HEK293 (cell line): ENCODE data around the gene CPAMD8.
A peak's percentile ranks its signal among the peaks of the same experiment; 100 is the strongest.

Source experiments
- CTCF ChIA-PET: fragments of 350-600 bp; formaldehyde crosslinking; extraction: SDS; loops from one replicate; lab custom pipeline; 2021; ENCODE audit warnings: antibody characterized with exemption; lab: Yijun Ruan, JAX
- POLR2A ChIA-PET: fragments of 300-600 bp; formaldehyde crosslinking; extraction: SDS; loops from one replicate; lab custom pipeline; 2020; ENCODE audit warnings: antibody characterized with exemption, inconsistent platforms; lab: Yijun Ruan, JAX
- H3K27ac ChIP-seq: fragments of 200-500 bp; sonication (Bioruptor generic); 2 replicates; pipeline ENCODE4 v1.5.1; 2014; ENCODE audit warnings: low read depth, low read length, control low read depth, inconsistent platforms; ENCODE audit errors: extremely low read depth
- H3K36me3 ChIP-seq, 2 experiments: fragments of 200-500 bp in 1 of 2; sonication (Bioruptor generic) in 1 of 2; 1 replicate in 1 of 2; 2 replicates in 1 of 2; pipeline ENCODE4 v1.5.1; 2014 to 2017; ENCODE audit warnings: inconsistent platforms in 2 of 2, low read length in 2 of 2; ENCODE audit not compliant: control insufficient read depth in 2 of 2, insufficient read depth in 1 of 2
- H3K4me1 ChIP-seq: fragments of 200-500 bp; sonication (Bioruptor generic); 2 replicates; pipeline ENCODE4 v1.5.1; 2014; ENCODE audit warnings: mild to moderate bottlenecking, low read length, inconsistent platforms; ENCODE audit not compliant: control insufficient read depth, insufficient read depth
- H3K4me3 ChIP-seq: 2 replicates; pipeline ENCODE4 v1.5.1; 2011; ENCODE audit warnings: low read depth, mild to moderate bottlenecking, control low read depth, low read length, moderate library complexity
- H3K9me3 ChIP-seq: fragments of 200-500 bp; sonication (Bioruptor generic); 2 replicates; pipeline ENCODE4 v1.5.1; 2014; ENCODE audit warnings: low read depth, low read length, inconsistent platforms; ENCODE audit not compliant: control insufficient read depth, insufficient read depth
- EGR2 ChIP-seq: fragments of 450-650 bp; formaldehyde crosslinking; IDR thresholded peaks from 2 replicates; pipeline ENCODE4 v1.5.1; 2016; ENCODE audit warnings: low read depth, missing biosample characterization, missing genetic modification characterization
- SALL2 ChIP-seq: fragments of 450-650 bp; formaldehyde crosslinking; IDR thresholded peaks from 2 replicates; pipeline ENCODE4 v1.5.0; 2017; ENCODE audit warnings: missing biosample characterization, mild to moderate bottlenecking, missing genetic modification characterization, borderline replicate concordance
- SETDB1 ChIP-seq: IDR thresholded peaks from one replicate; pipeline ENCODE4 v1.6.1; 2017; ENCODE audit warnings: mild to moderate bottlenecking, low read length, moderate library complexity, mixed read lengths; ENCODE audit not compliant: insufficient read length
- YY2 ChIP-seq: fragments of 450-650 bp; formaldehyde crosslinking; IDR thresholded peaks from 2 replicates; pipeline ENCODE4 v1.5.1; 2016; ENCODE audit warnings: missing biosample characterization, missing genetic modification characterization
- ZBTB10 ChIP-seq: fragments of 450-650 bp; formaldehyde crosslinking; IDR thresholded peaks from 2 replicates; pipeline ENCODE4 v1.5.1; 2016; ENCODE audit warnings: missing biosample characterization, missing genetic modification characterization
- ZBTB20 ChIP-seq: fragments of 450-650 bp; formaldehyde crosslinking; IDR thresholded peaks from 2 replicates; pipeline ENCODE4 v1.5.1; 2016; ENCODE audit warnings: missing biosample characterization, missing genetic modification characterization
- ZFHX2 ChIP-seq: fragments of 450-650 bp; formaldehyde crosslinking; conservative IDR thresholded peaks from 2 replicates; pipeline ENCODE4 v1.5.1; 2016; ENCODE audit warnings: missing biosample characterization, missing genetic modification characterization
- ZNF2 ChIP-seq: fragments of 450-650 bp; formaldehyde crosslinking; IDR thresholded peaks from 2 replicates; pipeline ENCODE4 v1.5.1; 2016; ENCODE audit warnings: missing biosample characterization, missing genetic modification characterization
- ZNF211 ChIP-seq: fragments of 450-650 bp; formaldehyde crosslinking; IDR thresholded peaks from 2 replicates; pipeline ENCODE4 v1.5.1; 2016; ENCODE audit warnings: low read depth, missing biosample characterization, missing genetic modification characterization
- ZNF23 ChIP-seq: fragments of 450-650 bp; formaldehyde crosslinking; IDR thresholded peaks from 2 replicates; pipeline ENCODE4 v1.5.1; 2016; ENCODE audit warnings: missing biosample characterization, missing genetic modification characterization, borderline replicate concordance
- ZNF274 ChIP-seq, 2 experiments: fragments of 200-500 bp in 1 of 2; fragments of 450-650 bp in 1 of 2; sonication (Bioruptor generic) in 1 of 2; formaldehyde crosslinking in 1 of 2; IDR thresholded peaks; 2 replicates each; pipeline versions ENCODE4 v1.5.1 to v1.6.1; 2014 to 2016; ENCODE audit warnings: borderline replicate concordance in 1 of 2, inconsistent platforms in 1 of 2, low read length in 1 of 2, missing biosample characterization in 1 of 2, missing genetic modification characterization in 1 of 2
- ZNF335 ChIP-seq: fragments of 450-650 bp; formaldehyde crosslinking; conservative IDR thresholded peaks from 2 replicates; pipeline ENCODE4 v1.5.1; 2016; ENCODE audit warnings: missing biosample characterization, missing genetic modification characterization
- ZNF433 ChIP-seq: fragments of 450-650 bp; formaldehyde crosslinking; IDR thresholded peaks from 2 replicates; pipeline ENCODE4 v1.5.1; 2016; ENCODE audit warnings: missing biosample characterization, missing genetic modification characterization, low read depth
- ZNF514 ChIP-seq: fragments of 450-650 bp; formaldehyde crosslinking; IDR thresholded peaks from 2 replicates; pipeline ENCODE4 v1.5.1; 2016; ENCODE audit warnings: missing biosample characterization, missing genetic modification characterization
- ZNF530 ChIP-seq: fragments of 450-650 bp; formaldehyde crosslinking; IDR thresholded peaks from 2 replicates; pipeline ENCODE4 v1.5.1; 2016; ENCODE audit warnings: low read depth, missing biosample characterization, missing genetic modification characterization
- ZNF544 ChIP-seq: fragments of 450-650 bp; formaldehyde crosslinking; IDR thresholded peaks from 2 replicates; pipeline ENCODE4 v1.5.0; 2017; ENCODE audit warnings: missing biosample characterization, missing genetic modification characterization
- ZNF596 ChIP-seq: fragments of 450-650 bp; IDR thresholded peaks from 2 replicates; pipeline ENCODE4 v1.5.0; 2018; ENCODE audit warnings: missing biosample characterization, mild to moderate bottlenecking, missing genetic modification characterization, moderate library complexity
- ZNF621 ChIP-seq: fragments of 450-650 bp; formaldehyde crosslinking; IDR thresholded peaks from 2 replicates; pipeline ENCODE4 v1.5.1; 2017; ENCODE audit warnings: missing biosample characterization, missing genetic modification characterization
- TF ChIP-seq, protein P1 (sequence below): fragments of 450-650 bp; formaldehyde crosslinking; IDR thresholded peaks from 2 replicates; pipeline ENCODE4 v1.5.1; 2017; ENCODE audit warnings: missing biosample characterization, missing genetic modification characterization
- TF ChIP-seq, protein P2 (sequence below): fragments of 450-650 bp; formaldehyde crosslinking; IDR thresholded peaks from 2 replicates; pipeline ENCODE4 v1.5.1; 2016; ENCODE audit warnings: missing biosample characterization, missing genetic modification characterization, borderline replicate concordance
- TF ChIP-seq, protein P3 (sequence below): fragments of 450-650 bp; IDR thresholded peaks from 2 replicates; pipeline ENCODE4 v1.5.1; 2018; ENCODE audit warnings: missing biosample characterization, mild to moderate bottlenecking, missing genetic modification characterization

CPAMD8 gene

DNA sequence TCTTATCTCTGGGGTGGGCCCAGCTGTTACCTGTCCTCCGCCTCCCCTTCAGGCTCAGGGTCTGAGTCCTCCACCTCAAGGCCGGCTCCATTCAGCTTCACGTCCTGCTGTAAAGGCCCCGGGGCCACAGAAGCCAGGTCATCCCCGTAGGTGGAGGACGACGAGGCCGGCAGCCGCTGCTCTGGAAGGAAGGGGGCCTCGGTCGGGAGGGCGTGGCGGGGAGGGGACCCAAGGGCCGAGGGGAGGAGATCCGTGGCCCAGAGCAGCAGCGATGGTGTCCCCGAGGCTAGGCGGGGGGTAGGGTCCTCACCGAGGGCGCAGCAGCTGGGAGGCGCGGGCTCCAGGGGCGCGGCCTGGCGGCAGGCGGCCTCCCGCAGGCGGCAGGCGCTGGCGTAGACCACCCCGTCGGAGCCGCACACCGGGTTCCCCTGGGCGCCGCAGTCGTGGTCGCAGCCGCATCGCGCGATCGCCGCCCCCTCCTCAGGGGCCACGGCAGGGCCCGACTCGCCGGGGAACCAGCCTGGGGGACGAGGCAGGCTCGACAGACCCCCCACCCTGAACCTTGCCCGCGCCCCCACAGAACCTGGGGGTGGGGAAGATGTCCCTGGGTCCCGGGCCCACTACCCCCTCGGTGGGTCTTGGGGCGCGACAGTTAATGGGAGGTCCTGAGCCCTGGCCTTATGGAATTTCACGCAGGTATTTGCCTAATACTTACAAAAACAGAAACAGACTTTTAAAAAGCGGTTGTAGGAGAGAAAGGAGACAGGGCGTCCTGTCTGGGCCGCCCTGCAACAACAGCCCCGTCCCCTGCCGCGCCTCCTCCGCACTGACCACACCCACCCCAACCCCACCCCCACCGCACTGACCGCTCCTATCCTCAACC, 130.2 kb downstream of the CPAMD8 start (continued):
- TF ChIP-seq ZNF621, result no peak

GRCh38 chr19:16895467-16896145, 131.0 kb downstream of the CPAMD8 start:
- Histone ChIP-seq H3K4me1 (no peaks in the 10 kb centered on the region), H3K36me3 (no peaks in the 10 kb centered on the region), H3K4me3 (no peak overlapping the region), H3K27ac (no peak overlapping the region), H3K9me3 (no peaks in the 10 kb centered on the region)
- TF ChIP-seq ZFHX2 (tag by site-specific recombination) (peak; percentile 87), ZNF2 (tag by site-specific recombination) (peak; percentile 57), ZBTB10 (no peak), EGR2 (tag by site-specific recombination) (peak; percentile 87)
- ChIA-PET CTCF (no interaction called here), POLR2A (no interaction called here)

DNA sequence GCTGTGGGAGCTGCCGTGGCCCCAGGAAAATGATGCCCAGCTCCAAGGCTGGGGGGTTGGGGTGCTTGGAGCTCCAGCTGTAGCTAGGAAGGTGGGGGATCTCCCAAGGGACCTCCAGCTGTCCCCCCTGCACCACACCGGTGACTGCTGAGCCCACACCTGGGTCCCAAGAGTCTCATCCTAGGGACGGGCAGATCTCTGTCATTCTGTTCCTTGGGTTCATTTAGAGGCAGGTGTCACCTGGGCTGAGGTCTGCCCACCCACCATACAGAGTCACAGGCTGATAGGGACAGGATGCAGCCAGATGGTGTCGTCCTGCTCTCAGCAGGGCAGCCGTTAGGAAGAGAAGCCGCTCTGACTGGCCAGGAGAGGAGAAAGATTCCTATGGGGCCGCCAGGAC, 132.5 kb downstream of the CPAMD8 start:
- Histone ChIP-seq H3K4me1 (no peaks in the 10 kb centered on the region), H3K36me3 (no peaks in the 10 kb centered on the region), H3K4me3 (no peak overlapping the region), H3K9me3 (no peaks in the 10 kb centered on the region), H3K27ac (no peak overlapping the region)
- ChIA-PET CTCF (no interaction called here), POLR2A (no interaction called here)
- no peak for TF ChIP-seq ZNF23 (tag by site-specific recombination)
- TF ChIP-seq ZNF530 (tag by site-specific recombination), result no peak
- TF ChIP-seq ZBTB20 (tag by site-specific recombination), result no peak
- TF ChIP-seq YY2, result no peak
- TF ChIP-seq, protein P1, sequence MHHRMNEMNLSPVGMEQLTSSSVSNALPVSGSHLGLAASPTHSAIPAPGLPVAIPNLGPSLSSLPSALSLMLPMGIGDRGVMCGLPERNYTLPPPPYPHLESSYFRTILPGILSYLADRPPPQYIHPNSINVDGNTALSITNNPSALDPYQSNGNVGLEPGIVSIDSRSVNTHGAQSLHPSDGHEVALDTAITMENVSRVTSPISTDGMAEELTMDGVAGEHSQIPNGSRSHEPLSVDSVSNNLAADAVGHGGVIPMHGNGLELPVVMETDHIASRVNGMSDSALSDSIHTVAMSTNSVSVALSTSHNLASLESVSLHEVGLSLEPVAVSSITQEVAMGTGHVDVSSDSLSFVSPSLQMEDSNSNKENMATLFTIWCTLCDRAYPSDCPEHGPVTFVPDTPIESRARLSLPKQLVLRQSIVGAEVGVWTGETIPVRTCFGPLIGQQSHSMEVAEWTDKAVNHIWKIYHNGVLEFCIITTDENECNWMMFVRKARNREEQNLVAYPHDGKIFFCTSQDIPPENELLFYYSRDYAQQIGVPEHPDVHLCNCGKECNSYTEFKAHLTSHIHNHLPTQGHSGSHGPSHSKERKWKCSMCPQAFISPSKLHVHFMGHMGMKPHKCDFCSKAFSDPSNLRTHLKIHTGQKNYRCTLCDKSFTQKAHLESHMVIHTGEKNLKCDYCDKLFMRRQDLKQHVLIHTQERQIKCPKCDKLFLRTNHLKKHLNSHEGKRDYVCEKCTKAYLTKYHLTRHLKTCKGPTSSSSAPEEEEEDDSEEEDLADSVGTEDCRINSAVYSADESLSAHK (tag by site-specific recombination), result no peak
- no peak for TF ChIP-seq ZNF544 (tag by site-specific recombination)
- no peak for TF ChIP-seq ZNF274 (IDR thresholded peaks at IDR 0.05; ENCODE audit: low read length)
- no peak for TF ChIP-seq ZNF274 (tag by site-specific recombination; IDR thresholded peaks at IDR 0.05; ENCODE audit: borderline replicate concordance)
- no peak for TF ChIP-seq ZNF335
- TF ChIP-seq, protein P2, sequence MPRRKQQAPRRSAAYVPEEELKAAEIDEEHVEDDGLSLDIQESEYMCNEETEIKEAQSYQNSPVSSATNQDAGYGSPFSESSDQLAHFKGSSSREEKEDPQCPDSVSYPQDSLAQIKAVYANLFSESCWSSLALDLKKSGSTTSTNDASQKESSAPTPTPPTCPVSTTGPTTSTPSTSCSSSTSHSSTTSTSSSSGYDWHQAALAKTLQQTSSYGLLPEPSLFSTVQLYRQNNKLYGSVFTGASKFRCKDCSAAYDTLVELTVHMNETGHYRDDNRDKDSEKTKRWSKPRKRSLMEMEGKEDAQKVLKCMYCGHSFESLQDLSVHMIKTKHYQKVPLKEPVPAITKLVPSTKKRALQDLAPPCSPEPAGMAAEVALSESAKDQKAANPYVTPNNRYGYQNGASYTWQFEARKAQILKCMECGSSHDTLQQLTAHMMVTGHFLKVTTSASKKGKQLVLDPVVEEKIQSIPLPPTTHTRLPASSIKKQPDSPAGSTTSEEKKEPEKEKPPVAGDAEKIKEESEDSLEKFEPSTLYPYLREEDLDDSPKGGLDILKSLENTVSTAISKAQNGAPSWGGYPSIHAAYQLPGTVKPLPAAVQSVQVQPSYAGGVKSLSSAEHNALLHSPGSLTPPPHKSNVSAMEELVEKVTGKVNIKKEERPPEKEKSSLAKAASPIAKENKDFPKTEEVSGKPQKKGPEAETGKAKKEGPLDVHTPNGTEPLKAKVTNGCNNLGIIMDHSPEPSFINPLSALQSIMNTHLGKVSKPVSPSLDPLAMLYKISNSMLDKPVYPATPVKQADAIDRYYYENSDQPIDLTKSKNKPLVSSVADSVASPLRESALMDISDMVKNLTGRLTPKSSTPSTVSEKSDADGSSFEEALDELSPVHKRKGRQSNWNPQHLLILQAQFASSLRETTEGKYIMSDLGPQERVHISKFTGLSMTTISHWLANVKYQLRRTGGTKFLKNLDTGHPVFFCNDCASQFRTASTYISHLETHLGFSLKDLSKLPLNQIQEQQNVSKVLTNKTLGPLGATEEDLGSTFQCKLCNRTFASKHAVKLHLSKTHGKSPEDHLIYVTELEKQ (tag by site-specific recombination), result no peak
- TF ChIP-seq, protein P3, sequence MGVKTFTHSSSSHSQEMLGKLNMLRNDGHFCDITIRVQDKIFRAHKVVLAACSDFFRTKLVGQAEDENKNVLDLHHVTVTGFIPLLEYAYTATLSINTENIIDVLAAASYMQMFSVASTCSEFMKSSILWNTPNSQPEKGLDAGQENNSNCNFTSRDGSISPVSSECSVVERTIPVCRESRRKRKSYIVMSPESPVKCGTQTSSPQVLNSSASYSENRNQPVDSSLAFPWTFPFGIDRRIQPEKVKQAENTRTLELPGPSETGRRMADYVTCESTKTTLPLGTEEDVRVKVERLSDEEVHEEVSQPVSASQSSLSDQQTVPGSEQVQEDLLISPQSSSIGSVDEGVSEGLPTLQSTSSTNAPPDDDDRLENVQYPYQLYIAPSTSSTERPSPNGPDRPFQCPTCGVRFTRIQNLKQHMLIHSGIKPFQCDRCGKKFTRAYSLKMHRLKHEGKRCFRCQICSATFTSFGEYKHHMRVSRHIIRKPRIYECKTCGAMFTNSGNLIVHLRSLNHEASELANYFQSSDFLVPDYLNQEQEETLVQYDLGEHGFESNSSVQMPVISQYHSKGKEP (tag by site-specific recombination), result no peak
- no peak for TF ChIP-seq EGR2 (tag by site-specific recombination)
- TF ChIP-seq ZNF596 (tag by site-specific recombination), result no peak
- no peak for TF ChIP-seq ZNF514 (tag by site-specific recombination)
- TF ChIP-seq ZNF211 (tag by site-specific recombination), result no peak
- TF ChIP-seq SALL2 (tag by site-specific recombination), result no peak
- no peak for TF ChIP-seq ZNF433 (tag by site-specific recombination)
- no peak for TF ChIP-seq SETDB1
